ENCODE data around the gene MEAK7.
"Not testable (repeated sequence)": the region's sequence is repeated elsewhere in the genome, so short reads cannot be mapped to it uniquely, and the experiment has no call there.

Gene MEAK7

DNA sequence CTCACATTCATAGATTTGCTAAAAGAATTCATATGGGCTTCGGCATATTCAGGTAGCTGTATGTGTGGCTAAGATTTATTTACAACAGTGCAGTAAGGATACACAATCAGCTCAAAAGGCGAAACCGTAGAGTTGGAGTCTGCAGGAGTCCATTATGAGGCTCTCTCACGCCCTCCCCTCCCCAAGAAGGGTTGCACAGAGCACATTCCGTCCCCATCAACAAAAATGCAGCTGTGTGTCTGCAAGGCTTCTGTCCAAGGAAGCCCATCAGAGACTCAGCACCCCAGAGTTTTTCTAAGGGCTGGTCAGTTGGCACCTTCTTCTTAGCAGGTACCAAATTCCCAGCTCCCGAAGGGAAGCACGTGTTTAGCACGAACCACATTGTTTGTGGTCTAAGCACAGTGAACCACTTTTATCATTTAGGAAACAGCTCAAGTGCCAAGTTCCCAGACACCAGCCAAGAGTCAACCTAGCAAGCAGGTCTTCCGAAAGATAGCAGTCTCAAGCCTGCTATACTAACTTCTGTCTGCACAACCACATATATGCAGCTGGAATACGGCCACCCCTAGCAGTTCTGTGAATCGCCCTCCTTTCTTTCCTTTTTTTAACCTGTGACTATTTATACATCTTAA is 28.5 kb upstream of the MEAK7 start:
- no peak for DNase-seq

DNA sequence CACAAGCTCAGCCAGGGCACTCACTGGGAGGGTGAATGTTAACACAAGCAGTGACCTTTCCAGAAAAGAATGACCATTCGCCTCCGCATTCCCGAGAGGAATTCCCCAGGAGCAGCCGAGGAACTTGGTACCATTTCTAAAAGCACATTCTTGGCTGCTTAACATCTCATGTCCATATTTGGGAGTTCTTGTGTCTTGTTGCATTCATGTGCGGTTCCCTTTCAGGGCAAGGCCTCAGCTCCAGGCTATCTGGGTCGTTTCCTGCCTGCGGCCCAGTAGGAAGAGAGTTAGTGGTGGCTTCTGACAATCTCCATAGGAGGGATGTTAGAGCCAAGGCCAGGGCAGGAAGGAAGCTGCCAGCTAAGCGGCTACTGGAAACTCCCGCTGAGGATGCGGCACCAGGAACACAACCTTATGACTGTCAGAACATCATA is 27.8 kb upstream of the MEAK7 start:
- DNase-seq, result no peak

DNA sequence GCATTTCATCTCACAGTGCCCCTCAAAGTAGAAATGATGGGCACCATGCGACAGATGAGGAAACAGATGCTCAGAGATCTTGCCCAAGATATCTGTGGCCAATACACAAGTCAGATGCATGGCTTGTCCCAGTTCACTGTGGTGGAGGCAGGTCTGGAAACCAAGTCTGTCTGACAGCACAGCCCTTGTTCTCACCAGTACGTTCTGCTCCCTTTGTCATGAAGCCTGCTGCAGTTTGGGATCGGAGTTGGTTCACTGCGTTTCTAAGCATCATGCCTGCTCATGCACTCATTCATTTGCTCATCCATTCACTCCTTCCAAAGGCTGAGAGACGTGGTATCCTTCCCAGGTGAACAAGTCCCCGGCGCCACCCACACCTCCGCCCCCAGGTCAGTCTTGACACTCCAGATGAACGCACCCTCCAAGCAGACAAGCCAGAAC is 27.2 kb upstream of the MEAK7 start:
- no peak for DNase-seq

DNA sequence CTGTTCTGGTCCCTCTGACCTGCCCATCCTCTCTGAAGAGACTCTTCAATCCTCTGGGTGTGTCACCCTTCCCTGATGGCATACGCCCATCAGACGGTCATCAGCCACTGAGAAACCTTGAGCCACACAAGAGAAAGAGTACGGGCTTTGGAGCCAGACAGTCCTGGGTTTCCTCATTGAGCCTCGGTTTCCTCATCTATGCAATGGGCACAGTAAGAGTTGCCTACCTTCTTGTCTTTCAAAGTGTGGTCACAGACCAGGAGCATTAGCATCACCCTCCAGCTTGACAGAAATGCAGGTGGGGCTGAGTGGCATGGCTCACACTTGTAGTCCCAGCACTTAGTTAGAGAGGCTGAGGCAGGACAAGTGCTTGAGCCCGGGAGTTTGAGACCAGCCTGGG is 26.1 kb upstream of the MEAK7 start:
- DNase-seq, result no peak

DNA sequence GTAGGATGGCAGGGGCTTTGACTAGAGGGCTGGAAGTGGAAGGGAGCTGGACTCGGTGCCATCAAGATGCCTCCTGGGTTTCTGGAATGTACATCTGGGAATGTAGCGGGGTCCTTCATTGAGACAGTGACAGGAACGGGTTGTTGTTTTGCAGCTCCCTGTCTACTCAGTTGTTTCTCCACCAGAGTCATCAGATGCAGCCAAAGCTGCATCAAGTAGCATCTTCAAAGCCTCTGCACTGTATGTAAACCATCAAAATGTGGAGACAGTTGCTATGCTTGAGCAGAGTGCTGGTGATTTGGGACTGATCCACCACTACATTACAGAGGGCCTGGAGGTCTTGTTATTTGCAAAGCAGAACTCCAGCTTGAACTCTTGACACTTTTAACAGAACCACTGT is 25.1 kb upstream of the MEAK7 start:
- DNase-seq, result no peak

DNA sequence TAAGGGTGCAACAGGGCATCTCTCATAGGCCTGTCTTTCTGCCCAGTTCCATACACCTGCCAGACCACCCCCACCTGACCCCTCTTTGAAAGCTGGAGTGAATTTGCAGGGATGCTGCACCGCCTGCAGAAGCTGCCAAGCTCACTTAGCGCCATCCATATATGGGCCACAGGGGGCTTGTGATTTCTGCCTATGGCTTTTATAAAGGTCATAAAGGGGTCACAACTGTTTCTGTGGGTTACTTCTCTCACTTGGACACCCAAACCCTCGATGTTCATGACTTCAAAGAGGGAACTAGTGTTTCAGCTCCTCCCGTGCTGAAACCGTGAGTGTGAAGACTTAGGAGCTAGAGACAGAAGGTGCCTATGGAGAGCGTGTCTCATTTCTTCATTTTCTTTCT is 23.9 kb upstream of the MEAK7 start:
- DNase-seq, result no peak

DNA sequence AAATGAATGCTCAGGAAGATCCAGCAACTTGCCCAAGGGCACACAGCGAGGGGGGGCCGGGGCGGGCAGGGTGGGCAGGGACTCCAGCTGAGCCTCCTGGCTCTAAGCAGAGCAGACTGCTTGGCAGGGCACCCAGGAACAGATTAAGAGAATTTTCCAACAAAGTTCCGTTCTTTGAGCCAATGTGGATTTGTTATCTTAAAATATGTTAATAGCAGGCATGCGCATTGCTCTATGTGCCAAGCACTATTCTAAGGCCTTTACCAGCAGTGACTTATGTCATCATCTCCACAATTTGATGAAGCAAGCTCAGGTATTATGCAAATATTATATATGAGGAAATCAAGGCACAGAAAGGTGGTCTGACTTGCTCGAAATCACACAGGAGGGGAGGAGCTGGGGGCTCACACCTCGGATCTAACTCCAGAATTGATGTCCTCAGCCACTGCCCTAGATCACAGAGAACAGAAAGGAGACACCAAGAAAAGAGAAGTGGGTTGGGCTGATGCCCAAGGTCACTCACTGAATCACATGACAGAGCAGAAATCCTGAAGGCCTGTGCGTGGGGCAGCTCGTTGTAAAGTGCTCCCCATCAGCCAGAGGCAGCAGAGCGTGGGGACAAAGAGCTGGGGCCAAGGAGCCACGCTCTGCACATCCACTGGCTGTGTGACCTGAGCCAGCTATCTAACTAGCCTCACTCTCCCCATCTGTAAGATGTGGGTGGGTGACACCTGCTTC is 23.2 kb upstream of the MEAK7 start:
- DNase-seq, result no peak

DNA sequence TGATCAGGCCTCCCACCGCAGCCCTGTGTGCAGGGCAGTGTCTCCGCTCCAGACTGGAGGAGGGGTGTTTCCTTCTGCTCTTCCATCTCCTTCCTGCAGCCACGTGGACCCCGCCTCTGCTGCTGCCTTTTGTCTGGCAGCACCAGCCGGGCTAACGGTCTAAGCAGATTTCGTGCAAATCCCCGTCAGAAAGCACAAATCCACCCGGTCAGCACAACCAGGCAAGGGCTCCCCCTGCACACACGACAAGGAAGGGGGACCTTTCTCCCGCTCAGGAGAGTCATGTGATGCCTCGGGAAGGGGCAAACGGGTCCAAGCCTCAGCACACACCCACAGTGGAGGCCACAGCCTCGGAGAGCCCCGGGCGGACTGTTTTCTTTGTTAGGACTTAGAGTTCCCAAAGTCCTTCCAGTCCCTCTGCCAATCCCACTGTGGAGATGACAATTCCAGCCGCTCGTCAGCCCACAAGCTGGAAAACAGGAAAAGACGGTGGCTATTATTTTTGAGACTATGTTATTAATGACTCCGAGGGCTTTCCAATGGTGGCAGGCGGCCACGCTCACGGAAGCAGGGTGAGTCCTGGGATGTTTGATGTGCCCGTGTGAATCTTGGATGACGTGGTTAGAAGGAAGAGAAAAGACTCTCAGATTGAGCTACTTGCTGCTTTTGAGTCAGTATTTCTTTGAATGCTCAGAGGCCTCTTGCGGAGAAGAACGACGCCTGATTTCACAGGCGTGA is 22.5 kb upstream of the MEAK7 start:
- no peak for DNase-seq

DNA sequence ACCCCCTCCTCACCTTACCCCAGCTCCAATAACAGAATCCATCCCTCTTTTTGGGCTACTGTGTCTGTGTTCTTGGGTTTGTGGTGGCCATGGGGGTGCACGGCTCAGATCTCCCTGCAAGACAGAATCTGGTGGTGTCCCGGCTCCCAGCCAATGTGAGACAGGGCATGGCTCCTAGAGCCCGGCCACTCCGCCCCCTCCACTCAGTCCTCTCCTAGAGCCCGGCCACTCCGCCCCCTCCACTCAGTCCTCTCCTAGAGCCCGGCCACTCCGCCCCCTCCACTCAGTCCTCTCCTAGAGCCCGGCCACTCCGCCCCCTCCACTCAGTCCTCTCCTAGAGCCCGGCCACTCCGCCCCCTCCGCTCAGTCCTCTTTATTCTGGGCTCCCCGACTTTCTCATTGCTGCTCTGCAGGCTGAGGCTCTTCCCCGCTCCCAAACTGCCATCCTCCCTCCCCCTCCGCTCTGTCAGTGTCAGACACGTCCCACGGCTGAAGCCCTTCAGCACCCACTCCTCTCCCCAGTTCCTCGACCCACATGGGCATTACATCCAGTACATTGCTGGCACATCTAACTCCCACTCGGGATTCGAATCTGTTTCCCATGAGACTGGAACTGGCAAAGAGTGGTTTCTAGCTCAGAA is 20.6 kb upstream of the MEAK7 start:
- DNase-seq, result not testable (repeated sequence)

DNA sequence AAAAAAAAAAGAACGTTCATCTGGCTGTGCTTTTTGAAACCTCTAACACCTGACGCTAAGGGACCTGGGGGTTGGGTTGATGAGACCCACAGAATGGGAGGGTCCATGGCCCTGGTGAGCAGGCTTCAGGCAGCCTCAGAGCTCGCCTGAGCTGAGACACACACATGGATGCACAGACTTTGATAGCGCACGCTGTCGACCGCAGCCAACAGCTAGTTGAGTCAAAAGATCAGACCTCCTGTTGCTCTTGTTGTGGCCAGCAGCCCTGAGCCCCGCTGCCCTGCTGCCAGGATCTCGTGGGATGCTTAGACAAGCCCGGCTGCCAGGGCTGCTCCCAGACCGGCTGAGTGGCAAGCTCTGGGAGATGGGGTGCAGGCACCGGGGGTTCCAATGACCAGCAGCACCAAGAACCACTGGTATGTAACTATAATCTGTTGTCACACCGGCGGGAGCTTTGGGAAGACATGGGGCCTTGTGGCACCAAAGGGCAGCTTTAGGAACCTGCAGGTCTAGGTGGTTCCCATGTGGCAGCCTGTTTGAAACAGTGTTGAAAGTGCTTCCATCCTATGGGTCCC is 20.0 kb upstream of the MEAK7 start:
- no peak for DNase-seq

DNA sequence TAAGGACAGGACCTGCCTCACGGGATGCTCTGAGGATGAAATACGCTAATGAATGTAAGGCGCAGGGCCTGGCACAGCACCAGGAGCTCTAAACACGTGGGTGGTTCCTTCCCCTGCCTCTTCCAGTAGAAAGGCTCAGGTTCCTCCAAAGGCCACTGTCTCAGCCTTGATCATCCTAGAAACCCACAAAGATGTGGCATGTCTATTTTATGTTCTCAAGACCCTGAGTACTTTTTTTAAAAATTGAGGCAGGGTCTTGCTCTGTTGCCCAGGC is 17.0 kb upstream of the MEAK7 start:
- DNase-seq, result no peak

DNA sequence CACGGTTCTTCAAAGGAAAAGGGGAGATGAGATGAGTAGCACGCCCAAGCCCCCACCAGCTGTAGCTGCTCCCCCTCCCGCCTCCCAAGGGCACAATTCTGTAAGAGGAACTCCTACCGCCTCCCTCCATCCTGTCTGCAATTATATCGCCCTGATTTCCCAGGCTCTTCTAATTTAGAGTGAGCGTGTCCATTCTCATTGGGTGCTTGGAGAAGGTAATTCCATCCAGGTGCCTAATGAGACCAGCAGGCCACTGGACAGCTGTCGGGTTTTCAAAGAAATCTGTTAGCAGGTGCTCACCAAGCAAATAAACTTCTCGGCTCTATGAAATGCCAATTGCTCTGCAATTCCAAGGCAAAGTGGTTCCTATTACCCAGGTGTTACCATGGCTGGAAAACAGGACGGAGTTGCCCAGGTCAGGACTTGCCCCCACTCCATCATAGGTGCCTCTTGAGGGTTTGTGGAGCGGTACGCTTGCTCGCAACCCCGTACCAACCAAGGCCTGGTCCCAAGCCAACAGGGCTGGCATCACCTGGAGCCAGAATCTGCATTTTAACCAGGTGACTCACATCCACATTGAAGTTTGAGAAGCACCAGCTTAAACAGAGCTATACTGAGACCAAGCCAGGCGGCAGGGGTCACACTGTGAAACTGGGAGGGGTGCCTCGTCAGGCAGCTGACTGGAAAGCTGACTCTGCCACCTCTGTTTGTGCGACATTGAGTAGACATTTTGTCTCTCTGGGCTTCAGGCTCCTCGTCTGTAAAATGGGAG is 16.5 kb upstream of the MEAK7 start:
- no peak for DNase-seq

DNA sequence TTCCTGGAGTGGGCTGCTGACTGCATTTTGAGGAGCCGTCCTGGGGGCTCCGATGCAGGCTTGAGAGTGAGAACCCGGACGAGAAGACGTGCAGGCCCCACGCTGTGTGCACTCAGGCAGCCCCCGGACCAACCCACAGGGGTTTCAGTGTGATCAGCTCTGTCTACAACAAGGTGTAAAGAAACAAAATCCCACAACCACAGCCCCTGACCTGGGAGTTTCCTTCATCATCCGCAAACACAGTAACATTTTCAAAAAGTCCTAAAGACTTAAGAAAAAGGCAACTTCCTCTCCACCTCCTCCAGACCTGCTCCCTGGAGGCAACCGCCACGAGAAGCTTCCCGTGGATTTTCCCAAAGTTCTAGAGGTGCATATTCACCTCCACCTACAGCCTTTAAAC is 15.4 kb upstream of the MEAK7 start:
- DNase-seq, result no peak

DNA sequence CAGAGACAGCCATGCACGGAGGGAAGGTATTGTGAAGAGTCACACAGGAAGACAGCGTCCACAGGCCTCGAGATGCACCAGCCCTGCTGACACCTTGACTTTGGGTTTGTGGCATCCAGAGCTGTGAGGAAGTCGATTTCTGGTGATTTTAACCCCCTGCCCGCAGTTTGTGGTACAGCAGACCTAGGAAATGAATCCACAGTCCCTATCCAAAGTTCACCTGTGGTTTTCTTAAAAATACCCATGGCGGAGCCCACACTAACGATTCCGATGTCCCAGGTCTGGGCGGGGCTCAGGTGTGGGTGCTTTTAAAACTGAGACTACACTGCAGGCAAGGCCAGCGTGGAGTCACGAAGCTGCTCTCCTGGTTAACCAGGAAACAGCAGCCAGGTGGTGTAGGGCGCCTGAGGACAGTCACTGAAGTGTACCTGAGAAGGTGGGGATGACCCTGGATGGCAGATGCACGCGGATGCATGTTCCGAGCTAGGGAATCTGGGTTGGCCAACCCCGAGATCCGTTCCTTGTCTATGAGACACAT is 14.4 kb upstream of the MEAK7 start:
- DNase-seq, result no peak

DNA sequence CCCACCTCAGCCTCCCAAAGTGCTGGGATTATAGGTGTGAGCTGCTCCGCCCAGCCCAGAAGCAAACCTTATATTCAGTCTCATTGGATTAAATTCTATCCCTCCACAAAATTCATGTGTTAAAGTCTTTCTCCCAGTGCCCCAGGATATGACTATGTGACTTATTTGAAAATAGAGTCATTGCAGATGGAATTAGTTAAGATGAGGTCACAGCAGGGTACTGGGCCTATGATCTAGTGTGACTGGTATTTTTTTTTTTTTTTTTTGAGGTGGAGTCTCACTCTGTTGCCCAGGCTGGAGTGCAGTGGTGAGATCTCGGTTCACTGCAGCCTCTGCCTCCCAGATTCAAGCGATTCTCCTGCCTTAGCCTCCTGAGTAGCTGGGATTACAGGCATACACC is 13.8 kb upstream of the MEAK7 start:
- DNase-seq, result not testable (repeated sequence)

DNA sequence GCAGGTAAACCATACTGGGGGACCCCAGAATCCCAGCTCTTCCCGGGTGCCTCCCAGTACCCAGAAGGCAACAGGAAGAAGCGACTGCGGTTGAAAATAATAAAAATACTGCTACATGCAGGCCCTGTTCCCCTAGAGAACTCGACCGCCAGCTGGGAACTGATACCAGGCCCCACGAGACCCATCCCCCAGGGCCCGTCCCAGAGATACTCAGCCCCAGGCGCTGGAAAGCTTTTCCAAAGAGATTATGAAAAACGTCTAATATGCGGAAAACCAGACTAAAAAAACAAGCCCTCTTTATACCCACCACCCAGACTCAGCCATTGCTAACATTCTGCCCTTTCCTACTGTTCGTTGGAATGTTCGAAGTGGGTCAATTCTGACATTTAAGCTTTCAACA is 12.9 kb upstream of the MEAK7 start:
- no peak for DNase-seq

DNA sequence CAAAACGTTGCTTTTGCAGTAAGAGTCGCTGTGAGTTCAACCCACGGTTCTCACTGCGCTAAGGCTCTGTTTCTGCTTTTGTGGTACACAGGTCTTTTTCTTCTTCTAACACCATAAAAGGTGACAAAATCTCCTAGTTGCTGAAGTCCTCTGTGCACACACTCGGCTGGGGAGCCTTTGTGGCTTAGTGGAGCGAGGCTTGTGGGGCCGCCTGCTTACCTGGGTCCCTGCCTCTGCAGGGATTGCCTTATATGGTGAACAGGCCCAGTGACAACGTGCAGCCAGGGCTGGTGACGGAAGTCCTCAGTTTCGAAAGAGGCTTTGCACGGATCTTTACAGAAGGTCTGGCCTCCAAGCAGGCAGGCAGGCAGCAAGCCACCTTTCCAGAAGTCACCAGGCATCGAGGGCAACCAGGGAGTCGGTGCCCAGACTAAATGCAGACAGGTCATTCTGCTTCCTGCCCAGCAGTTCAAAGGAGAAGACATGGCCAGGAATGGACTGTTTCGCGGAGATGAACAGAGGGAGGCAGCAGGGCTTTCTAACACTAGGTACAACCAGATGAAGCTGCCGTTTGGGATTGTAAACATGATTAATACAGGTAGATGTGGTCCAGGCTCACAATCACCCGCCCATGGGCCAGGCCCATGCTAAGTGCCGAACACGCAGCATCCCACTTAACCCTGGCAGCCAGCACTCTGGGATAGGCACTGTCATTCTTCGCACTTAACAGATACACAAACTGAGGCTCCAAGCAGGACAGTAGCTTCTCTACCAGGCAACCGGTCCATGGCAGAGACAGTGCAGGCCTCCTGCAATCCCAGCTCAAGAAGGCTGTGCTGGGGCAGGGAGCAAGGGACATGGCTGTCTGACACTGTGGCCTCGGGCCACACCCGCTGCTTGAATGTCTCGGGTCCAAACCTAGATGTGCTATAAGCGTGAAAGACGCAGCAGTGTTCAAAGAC is 10.7 kb upstream of the MEAK7 start:
- no peak for DNase-seq

DNA sequence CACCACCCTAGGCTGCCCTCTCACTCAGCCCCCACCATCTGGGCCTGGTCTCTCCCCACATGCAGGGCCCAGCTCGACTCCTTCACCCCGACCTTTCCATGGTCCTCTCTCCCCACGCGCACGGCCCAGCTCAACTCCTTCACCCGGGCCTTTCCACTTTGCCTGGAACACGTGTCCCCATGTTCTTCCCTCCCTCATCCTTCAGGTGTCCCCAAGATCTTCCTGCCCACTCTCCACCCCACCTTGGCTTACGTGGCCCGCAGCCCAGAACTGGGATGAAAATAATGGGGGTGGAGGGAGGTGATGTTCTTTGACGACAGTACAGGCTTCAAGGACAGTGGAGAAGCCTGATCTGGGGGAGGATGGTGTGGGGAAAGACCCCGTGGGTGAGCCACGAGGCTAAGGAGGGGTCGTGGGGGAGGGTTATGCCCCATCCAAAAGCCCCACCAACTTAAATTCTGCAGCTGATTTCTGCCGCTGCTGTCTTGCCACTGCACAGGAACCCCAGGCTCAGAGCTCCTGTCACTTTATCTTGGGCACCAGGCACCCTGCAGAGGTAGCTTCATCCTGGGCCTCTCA is 9.9 kb upstream of the MEAK7 start:
- DNase-seq, result no peak

DNA sequence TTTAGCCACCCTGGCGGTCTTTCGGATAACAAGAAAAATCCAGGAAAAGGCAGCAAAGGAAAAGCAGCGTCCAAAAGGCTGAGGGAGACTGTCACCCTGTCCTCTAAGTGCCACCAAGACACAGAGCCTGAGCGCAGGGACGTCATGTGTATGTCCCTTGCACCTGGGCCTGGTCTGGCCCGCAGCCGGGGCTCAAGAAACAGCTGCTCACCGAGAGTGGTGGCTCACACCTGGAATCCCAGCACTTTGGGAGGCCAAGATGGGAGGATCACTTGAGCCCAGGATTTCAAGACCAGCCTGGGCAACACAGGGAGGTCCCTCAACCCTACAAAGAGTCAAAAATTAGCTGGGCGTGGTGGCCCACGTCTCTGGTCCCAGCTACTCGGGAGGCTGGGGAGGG is 9.2 kb upstream of the MEAK7 start:
- no peak for DNase-seq

DNA sequence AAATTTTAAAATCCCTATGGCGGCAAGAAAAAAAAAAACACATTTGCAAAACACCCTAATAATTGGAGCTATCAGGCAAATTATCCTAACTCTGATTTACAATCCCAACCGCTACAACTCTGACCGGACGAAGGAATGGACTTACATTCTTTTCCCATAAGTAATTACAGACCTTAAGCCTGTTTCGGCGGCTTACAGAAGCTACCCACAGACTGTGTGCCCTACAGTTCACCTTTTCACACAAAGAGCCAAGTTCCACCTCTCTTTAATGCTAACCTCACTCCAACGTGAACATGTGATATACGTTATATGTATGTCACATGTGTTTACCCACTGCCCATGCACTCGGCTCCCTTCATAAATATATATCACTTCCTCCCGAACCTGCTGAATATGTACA is 8.7 kb upstream of the MEAK7 start:
- no peak for DNase-seq

DNA sequence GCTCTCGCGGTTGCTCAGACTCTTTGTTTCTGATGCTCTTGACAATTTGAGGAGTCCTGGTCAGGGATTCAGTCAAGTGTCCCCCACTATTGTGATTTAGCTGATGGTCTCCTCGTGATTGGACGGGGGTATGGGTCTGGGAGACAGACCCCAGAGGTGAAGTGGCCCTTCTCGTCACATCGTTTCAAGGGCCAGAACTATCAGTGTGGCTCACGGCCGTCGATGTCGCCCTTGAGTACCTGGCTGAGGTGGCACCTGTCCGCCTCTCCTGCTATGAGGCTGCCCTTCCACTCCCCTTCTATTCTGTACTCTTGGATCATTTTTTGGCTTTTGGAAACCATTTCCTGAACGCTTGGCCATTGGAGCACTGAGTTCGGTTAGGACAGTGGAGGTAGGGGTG is 7.4 kb upstream of the MEAK7 start:
- no peak for DNase-seq

Measured in hematopoietic multipotent progenitor cell treated with erythropoietin and hydrocortisone succinate and interleukin-3 and kit ligand, for 8 days (in vitro differentiated cells).